ENCODE data around the gene EPN1.
"Not testable (repeated sequence)": the region's sequence is repeated elsewhere in the genome, so short reads cannot be mapped to it uniquely, and the experiment has no call there.

Gene EPN1

DNA sequence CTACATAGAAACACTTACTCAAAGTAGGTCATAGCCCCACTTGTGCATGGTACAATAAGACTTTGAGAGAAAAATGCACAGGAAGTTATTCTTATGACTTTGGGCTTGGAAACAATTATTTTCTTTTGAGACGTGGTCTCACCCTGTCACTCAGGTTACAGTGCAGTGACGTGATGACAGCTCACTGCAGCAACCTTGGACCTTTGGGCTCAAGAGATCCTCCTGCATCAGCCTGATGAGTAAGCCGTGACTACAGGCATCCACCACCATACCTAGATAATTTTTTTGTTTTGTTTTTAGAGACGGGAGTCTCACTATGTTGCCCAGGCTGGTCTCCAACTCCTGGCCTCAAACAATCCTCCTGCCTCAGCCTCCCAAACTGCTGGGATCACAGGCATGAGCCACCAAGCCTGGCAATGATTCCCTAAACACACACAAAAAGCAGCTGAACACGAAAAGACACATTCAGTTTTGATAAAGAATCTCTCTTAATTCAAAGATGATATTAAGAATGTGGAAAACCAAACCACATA, 45.3 kb downstream of the EPN1 start:
- DNase-seq (ENCODE audit: low read depth), result no peak

DNA sequence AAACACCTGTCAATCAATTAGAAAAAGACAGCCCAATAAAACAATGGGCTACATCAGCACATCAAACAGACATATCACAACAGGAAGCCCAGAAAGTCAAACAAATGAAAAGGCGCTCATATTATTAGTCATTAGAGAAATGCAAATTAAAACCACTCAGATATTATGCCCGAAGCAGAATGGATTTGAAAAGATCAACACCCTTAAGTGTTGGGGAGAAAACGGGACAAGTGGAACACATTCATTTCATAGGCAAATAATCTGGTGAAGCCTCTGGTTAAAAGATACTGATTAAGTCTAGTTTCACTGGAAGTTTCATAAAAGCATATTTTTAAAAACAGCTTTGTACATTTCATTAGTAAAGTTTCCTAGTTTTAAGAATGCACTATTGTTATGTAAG, 45.8 kb downstream of the EPN1 start:
- DNase-seq (ENCODE audit: low read depth), result no peak

DNA sequence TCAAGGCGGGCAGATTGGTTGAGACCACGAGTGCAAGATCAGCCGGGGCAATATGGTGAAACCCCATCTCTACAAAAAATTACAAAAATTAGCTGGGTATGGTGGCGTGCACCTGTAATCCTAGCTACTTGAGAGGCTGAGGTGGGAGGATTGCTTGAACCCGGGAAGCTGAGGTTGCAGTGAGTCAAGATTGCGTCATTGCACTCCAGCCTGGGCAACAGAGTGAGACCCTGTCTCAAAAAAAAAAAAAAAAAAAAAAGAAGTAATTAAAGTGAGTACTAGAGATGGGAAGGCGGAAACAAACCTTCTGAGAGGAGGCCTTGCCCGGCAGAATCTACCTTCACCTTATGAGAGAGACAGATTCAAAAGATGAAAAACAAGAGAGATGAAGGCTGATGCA, 48.5 kb downstream of the EPN1 start:
- no peak for DNase-seq (ENCODE audit: low read depth)

DNA sequence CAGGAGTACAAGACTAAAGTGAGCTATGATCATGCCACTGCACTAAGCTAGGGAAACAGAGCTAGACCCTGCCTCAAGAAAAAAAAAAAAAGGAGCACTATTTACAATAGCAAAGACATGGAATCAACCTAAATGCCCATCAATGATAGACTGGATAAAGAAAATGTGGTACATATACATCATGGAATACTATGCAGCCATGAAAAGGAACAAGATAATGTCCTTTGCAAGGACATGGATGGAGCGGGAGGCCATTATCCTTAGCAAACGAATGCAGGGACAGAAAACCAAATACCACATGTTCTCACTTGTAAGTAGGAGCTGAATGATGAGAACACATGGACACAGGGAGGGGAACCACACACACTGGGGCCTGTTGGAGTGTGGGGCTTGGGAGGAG, 55.4 kb downstream of the EPN1 start:
- not testable (repeated sequence) for DNase-seq (ENCODE audit: low read depth)

DNA sequence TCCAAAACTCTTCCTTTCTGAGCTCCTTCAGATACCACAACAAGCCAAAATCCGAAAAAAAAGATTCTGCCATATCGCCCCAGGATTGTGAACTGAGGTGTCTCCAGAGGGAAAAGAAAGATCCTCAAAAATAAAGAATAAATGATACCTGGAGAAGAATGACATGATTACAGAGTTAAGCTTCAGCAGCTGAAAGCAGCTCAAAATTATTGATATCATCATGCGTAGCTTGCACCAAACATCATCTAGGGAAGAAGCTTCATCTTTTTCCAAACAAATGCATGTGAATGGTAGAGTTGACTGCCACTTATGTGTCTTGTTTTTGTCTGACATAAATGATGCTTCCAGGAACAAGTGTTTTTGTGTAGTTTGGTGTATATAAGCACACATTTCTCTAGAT, 63.3 kb downstream of the EPN1 start, which contains the start of gene NLRP9:
TSS of gene NLRP9 (minus strand) at position 101 of the 400 bp plus-strand sequence. CDS start at position 73, 28 bp downstream.
- DNase-seq (ENCODE audit: low read depth), result no peak

DNA sequence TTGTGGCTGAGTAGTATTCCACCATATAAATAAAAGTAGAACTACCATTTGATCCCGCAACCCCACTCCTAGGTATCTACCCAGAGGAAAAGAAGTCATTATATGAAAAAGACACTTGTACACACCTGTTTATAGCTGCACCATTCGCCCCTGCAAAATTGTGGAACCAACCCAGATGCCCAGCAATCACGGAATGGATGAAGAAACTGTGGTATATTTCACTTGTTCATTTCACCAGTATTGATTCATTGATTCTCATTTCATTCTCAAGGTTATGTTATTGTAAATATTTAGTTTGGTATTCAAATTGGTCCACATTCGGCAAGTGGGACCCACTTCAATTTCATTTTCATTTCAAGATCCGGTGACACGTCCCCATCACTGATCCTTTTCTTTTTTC, 75.7 kb downstream of the EPN1 start:
- no peak for DNase-seq (ENCODE audit: low read depth)

DNA sequence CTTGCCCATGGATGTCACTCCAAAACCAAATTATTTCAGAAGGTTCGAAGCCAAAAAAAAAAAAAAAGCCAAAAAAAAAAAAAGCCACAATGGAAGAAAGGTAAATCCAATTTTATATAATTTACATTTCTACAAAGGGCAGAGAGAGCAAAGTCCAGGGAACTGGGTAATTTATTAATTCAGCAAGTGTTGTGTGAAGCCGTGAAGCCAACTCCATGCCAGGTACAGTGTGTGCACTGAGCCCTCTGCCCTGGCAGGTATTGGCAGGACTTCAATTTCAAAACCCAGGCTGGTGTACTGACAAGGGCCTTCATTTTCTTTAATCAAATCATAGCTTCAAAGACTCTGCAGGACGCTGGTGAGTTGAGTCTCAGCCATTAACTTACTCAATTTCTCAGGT, 78.4 kb downstream of the EPN1 start:
- no peak for DNase-seq (ENCODE audit: low read depth)

DNA sequence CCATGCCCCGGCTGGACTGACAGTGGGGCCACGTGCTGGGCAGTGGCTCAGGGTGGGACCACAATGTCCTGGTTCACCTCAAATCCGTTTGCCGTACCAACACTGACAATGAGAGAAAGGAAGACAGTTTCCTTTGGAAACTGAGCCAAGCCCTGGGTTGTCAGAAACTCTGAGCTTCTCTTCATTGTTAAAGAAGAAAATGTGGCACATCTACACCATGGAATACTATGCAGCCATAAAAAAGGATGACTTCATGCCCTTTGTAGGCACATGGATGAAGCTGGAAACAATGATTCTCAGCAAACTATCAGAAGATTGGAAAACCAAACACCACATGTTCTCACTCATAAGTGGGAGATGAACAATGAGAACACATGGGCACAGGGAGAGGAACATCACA, 81.8 kb downstream of the EPN1 start:
- not testable (repeated sequence) for DNase-seq (ENCODE audit: low read depth)

DNA sequence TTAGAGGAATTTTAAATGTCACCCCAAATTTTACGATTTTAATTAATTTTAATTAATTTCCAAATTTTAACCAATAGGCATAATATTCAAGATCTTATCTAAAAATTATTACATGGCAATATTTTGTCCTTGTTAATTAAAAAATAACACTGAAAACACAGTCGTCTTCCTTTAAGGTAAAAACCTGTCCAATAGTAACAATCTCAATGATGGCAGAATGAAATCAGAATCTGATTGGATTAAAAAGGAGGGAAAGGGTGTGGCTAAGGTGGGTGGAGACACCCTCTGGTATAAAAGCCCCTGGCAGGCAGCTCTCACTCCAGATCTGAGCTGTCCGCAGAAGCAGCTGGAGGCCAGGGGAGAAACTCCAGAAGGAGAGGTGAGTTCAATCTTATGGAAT, 83.8 kb downstream of the EPN1 start, which contains the start of gene RFPL4A:
TSS of gene RFPL4A (plus strand) at position 301 of the 400 bp plus-strand sequence. CDS start 2,704 bp downstream, outside the sequence.
- not testable (repeated sequence) for DNase-seq (ENCODE audit: low read depth)
